MV-4-11 (cell line): ENCODE measurements around the gene NUP93.
"Not testable (repeated sequence)": the region's sequence is repeated elsewhere in the genome, so short reads cannot be mapped to it uniquely, and the experiment has no call there.

Experiments used
- DNase-seq: peaks from one replicate; lab custom pipeline; 2025; lab: John Stamatoyannopoulos, UW

NUP93 gene

GRCh38 chr16:56709443-56710040, 20.4 kb upstream of the NUP93 start:
- DNase-seq, result no peak

- DNase-seq, result no peak
These were observed 19.7 kb upstream of the NUP93 start for GRCh38 chr16:56710181-56710737.

GRCh38 chr16:56711862-56712261, 18.1 kb upstream of the NUP93 start:
- no peak for DNase-seq

- no peak for DNase-seq
These were observed 16.1 kb upstream of the NUP93 start for GRCh38 chr16:56713794-56714193.

- no peak for DNase-seq
These were observed 14.8 kb upstream of the NUP93 start for GRCh38 chr16:56715126-56715525.

GRCh38 chr16:56716761-56717160, 13.2 kb upstream of the NUP93 start:
- no peak for DNase-seq

- DNase-seq, result not testable (repeated sequence)
These were observed 12.4 kb upstream of the NUP93 start for GRCh38 chr16:56717532-56717931.

GRCh38 chr16:56722200-56722842, 7.6 kb upstream of the NUP93 start:
- DNase-seq, result no peak

- no peak for DNase-seq
These were observed 5.7 kb upstream of the NUP93 start for GRCh38 chr16:56724191-56724590.

- DNase-seq, result no peak
These were observed 3.6 kb upstream of the NUP93 start for GRCh38 chr16:56726283-56726682.

GRCh38 chr16:56726926-56727325, 3.0 kb upstream of the NUP93 start:
- DNase-seq, result no peak

- no peak for DNase-seq
These were observed 1.9 kb upstream of the NUP93 start for GRCh38 chr16:56728027-56728426.

- DNase-seq, result no peak
These were observed 772 bp upstream of the NUP93 start for GRCh38 chr16:56728980-56729734.

- DNase-seq, result no peak
These were observed 2.4 kb downstream of the NUP93 start for GRCh38 chr16:56732366-56732765.

- no peak for DNase-seq
These were observed 2.9 kb downstream of the NUP93 start for GRCh38 chr16:56732832-56733231.

- DNase-seq, result no peak
These were observed 4.5 kb downstream of the NUP93 start for GRCh38 chr16:56734429-56734828.

- no peak for DNase-seq
These were observed 6.5 kb downstream of the NUP93 start for GRCh38 chr16:56736476-56736875.

GRCh38 chr16:56737539-56737938, 7.6 kb downstream of the NUP93 start:
- DNase-seq, result no peak

GRCh38 chr16:56738221-56738620, 8.3 kb downstream of the NUP93 start:
- no peak for DNase-seq

GRCh38 chr16:56739378-56739777, 9.4 kb downstream of the NUP93 start:
- not testable (repeated sequence) for DNase-seq

- no peak for DNase-seq
These were observed 11.5 kb downstream of the NUP93 start for GRCh38 chr16:56741399-56741798.

- no peak for DNase-seq
These were observed 12.4 kb downstream of the NUP93 start for GRCh38 chr16:56742030-56742984.
